ENCODE measurements around the gene SERPIND1. TPM values are rescaled to one million over a fixed set of nuclear protein-coding genes. Genes with fewer than 3 reads are reported as not detected.

SERPIND1 gene
- total and polyA plus RNA-seq, 2 of the 8 experiments (the other 6 are each of a cell fraction or from before 2014, with no cell fraction given) = not detected

GRCh38 chr22:20747223-20747622 lies 26.7 kb upstream of the SERPIND1 start:
- DNase-seq (ENCODE audit: low read depth in 1 of 2, low spot score in 2 of 2) = no peak
- peaks cover 2 to 8% of the 10 kb centered on the region in 2 experiments for H4K20me1 ChIP-seq (replicated peaks in 1 of 2; ENCODE audit: control insufficient read depth in 1 of 2, insufficient read depth in 2 of 2, low read length in 2 of 2)
- no peak overlapping the region for H3K4ac ChIP-seq (replicated peaks; ENCODE audit: insufficient read length, low read depth, low read length)
- H4K91ac ChIP-seq (replicated peaks; ENCODE audit: insufficient read length, low read length) = no peak overlapping the region
- no peaks in the 10 kb centered on the region for H3K79me1 ChIP-seq (ENCODE audit: low read depth, low read length)
- no peaks in the 10 kb centered on the region for H3K27me3 ChIP-seq (replicated peaks in 1 of 4; ENCODE audit: control insufficient read depth in 3 of 4, extremely low read depth in 1 of 4, insufficient read depth in 3 of 4, low read length in 3 of 4)
- no peak overlapping the region for H2BK20ac ChIP-seq (ENCODE audit: low read length)
- no peak overlapping the region for H3K56ac ChIP-seq (replicated peaks; ENCODE audit: insufficient read length, low read depth, low read length)
- H3K4me2 ChIP-seq (ENCODE audit: insufficient read depth in 1 of 2, low read depth in 2 of 2, low read length in 2 of 2) = no peak overlapping the region
- no peak overlapping the region for H3K4me3 ChIP-seq (ENCODE audit: extremely low read depth in 1 of 4, insufficient read depth in 2 of 4, low read depth in 3 of 4, low read length in 4 of 4)
- no peak overlapping the region for H4K5ac ChIP-seq (ENCODE audit: insufficient read length, low read depth, low read length)
- no peaks in the 10 kb centered on the region for H3K79me2 ChIP-seq (ENCODE audit: control insufficient read depth in 1 of 2, insufficient read depth in 2 of 2, low read length in 2 of 2)
- no peak overlapping the region for H3K27ac ChIP-seq (ENCODE audit: low read depth, low read length)
- H4K8ac ChIP-seq (ENCODE audit: extremely low read depth, insufficient read depth, low read length) = no peak overlapping the region
- H3K9me3 ChIP-seq (ENCODE audit: insufficient read depth in 2 of 2, low read depth in 1 of 2, low read length in 1 of 2) = no peaks in the 10 kb centered on the region
- no peak overlapping the region for H2AK5ac ChIP-seq (ENCODE audit: low read depth, low read length)
- no peak overlapping the region for H3K9ac ChIP-seq (replicated peaks in 1 of 4; ENCODE audit: extremely low read depth in 1 of 4, low read depth in 3 of 4, low read length in 3 of 4)
- H3K18ac ChIP-seq (ENCODE audit: extremely low read depth, low read length) = no peak overlapping the region
- no peak for FAIRE-seq
- CTCF ChIA-PET (ENCODE audit: partially characterized antibody) = interaction anchor here (0.8 to 1.6 kb wide), 4 partner anchors 9 to 36 kb away, joined by 3 to 7 read pairs (median 3); no protein-coding TSS in a partner anchor
- no peak overlapping the region for H2BK15ac ChIP-seq (ENCODE audit: low read length)
- H2BK12ac ChIP-seq (ENCODE audit: low read depth, low read length) = no peak overlapping the region
- H3K23ac ChIP-seq (ENCODE audit: insufficient read length) = no peak overlapping the region
- H3K14ac ChIP-seq (ENCODE audit: insufficient read length) = no peak overlapping the region
- H2BK120ac ChIP-seq (replicated peaks; ENCODE audit: low read depth, low read length) = no peak overlapping the region
- H3K23me2 ChIP-seq (ENCODE audit: low read depth, low read length) = no peaks in the 10 kb centered on the region
- H2AFZ ChIP-seq (ENCODE audit: low read length) = no peak overlapping the region
- POLR2A ChIA-PET (ENCODE audit: partially characterized antibody) = no interaction called here
- no peaks in the 10 kb centered on the region for H3K4me1 ChIP-seq (replicated peaks in 1 of 4; ENCODE audit: control insufficient read depth in 3 of 4, insufficient read depth in 4 of 4, low read length in 3 of 4)
- no peaks in the 10 kb centered on the region; a peak in 3 of 8 replicates for H3K36me3 ChIP-seq (ENCODE audit: control insufficient read depth in 2 of 4, insufficient read depth in 4 of 4, low read length in 3 of 4)
- no peak for TF ChIP-seq TEAD4 (IDR thresholded peaks at IDR 0.05; ENCODE audit: low read depth, low read length)
- TF ChIP-seq POLR2A (IDR thresholded peaks at IDR 0.05; ENCODE audit: control extremely low read depth in 1 of 2, low read depth in 2 of 2, low read length in 2 of 2) = no peak
- no peak for TF ChIP-seq CEBPB (IDR thresholded peaks at IDR 0.05; ENCODE audit: low read depth, low read length)
- H2BK5ac ChIP-seq (ENCODE audit: low read depth, low read length) = no peak overlapping the region
- 89% methylated on average over 10 of the region's 10 CpGs; no CpG with 5 or more reads in 1 of the 2 experiments for WGBS, 2 experiments (ENCODE audit: extremely low coverage in 1 of 2, insufficient coverage in 1 of 2, insufficient read length in 1 of 2, insufficient replicate concordance in 2 of 2, low coverage in 1 of 2, low lambda C conversion rate in 2 of 2, missing lambda C conversion rate in 1 of 2)

Data from H1 (cell line).